ENCODE results near the gene DYNC1I1.

- TF ChIP-seq POLR2A (IDR thresholded peaks at IDR 0.05) (no peak), CTCF (IDR thresholded peaks at IDR 0.05) (no peak), POLR2AphosphoS5 (IDR thresholded peaks at IDR 0.05) (no peak), EP300 (IDR thresholded peaks at IDR 0.05) (no peak)
These were observed 201.8 kb downstream of the DYNC1I1 start for GRCh38 chr7:95974108-95974507.

Measured in upper lobe of left lung (tissue), 4 donors.